Tibial nerve (tissue), 4 donors: ENCODE measurements around the gene APOBR.
"Not testable (repeated sequence)": the region's sequence is repeated elsewhere in the genome, so short reads cannot be mapped to it uniquely, and the experiment has no call there.

Source experiments
- EP300 ChIP-seq, 2 donors: sonication (generic); formaldehyde crosslinking; IDR thresholded peaks; one replicate each; pipeline ENCODE4 v1.6.1; 2017; ENCODE audit warnings: antibody characterized with exemption in 2 of 2, mild to moderate bottlenecking in 1 of 2
- TF ChIP-seq, protein P1 (sequence below), 5 experiments: fragments of 200-600 bp in 3 of 5; fragments of 450-650 bp in 2 of 5; sonication (generic) in 3 of 5; IDR thresholded peaks; one replicate each; pipeline ENCODE4 v1.5.1; 2016 to 2019; ENCODE audit warnings: antibody characterized with exemption in 5 of 5, mild to moderate bottlenecking in 3 of 5, moderate library complexity in 2 of 5

DNA sequence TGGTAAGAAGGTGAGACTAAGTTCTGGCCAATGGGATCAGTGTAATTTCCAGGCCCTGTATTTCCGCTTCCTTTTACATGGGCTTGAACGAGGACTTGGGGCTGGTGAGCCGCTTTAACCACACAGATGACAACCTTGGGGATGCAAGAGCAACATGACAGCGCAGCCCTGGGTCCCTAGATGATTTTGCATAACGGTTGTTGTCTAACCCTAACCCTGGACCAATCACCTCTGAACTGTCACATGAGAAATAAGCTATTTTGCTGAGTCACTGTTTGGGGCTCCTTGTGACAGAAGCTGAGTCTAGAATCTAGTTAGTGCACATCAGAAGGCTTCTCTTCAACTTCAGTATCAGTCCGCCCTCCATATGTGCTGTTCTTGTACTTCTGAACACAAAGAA is 47.4 kb upstream of the APOBR start:
- TF ChIP-seq, protein P1, sequence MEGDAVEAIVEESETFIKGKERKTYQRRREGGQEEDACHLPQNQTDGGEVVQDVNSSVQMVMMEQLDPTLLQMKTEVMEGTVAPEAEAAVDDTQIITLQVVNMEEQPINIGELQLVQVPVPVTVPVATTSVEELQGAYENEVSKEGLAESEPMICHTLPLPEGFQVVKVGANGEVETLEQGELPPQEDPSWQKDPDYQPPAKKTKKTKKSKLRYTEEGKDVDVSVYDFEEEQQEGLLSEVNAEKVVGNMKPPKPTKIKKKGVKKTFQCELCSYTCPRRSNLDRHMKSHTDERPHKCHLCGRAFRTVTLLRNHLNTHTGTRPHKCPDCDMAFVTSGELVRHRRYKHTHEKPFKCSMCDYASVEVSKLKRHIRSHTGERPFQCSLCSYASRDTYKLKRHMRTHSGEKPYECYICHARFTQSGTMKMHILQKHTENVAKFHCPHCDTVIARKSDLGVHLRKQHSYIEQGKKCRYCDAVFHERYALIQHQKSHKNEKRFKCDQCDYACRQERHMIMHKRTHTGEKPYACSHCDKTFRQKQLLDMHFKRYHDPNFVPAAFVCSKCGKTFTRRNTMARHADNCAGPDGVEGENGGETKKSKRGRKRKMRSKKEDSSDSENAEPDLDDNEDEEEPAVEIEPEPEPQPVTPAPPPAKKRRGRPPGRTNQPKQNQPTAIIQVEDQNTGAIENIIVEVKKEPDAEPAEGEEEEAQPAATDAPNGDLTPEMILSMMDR (IDR thresholded peaks at IDR 0.05) = not testable (repeated sequence)
- not testable (repeated sequence) for TF ChIP-seq EP300 (IDR thresholded peaks at IDR 0.05)
